K562 (cell line): Measurements from ENCODE around the gene GCHFR. TPM values are rescaled to one million over a fixed set of nuclear protein-coding genes. Genes with fewer than 3 reads are reported as not detected.

Experiments
- CBX1 ChIP-seq: sonication (generic); IDR thresholded peaks from 2 replicates; pipeline ENCODE4 v1.6.1; 2016; ENCODE audit warnings: antibody characterized with exemption, low read depth, mild to moderate bottlenecking
- CBX3 ChIP-seq, 2 experiments: IDR thresholded peaks; 1 replicate in 1 of 2; 2 replicates in 1 of 2; pipeline ENCODE4 v1.6.1; 2012; ENCODE audit warnings: inconsistent platforms in 2 of 2, low read length in 2 of 2, borderline replicate concordance in 1 of 2, control low read depth in 1 of 2
- FOXK1 ChIP-seq: sonication (generic); formaldehyde crosslinking; IDR thresholded peaks from 2 replicates; pipeline ENCODE4 v1.8.0; 2022; ENCODE audit warnings: missing genetic modification reagents, mild to moderate bottlenecking, borderline replicate concordance
- GABPA ChIP-seq: fragments of 200-800 bp; sonication (Bioruptor generic); conservative IDR thresholded peaks from 2 replicates; pipeline ENCODE4 v1.6.1; 2016; ENCODE audit warnings: low read depth, missing genetic modification characterization, missing compliant biosample characterization
- HCFC1 ChIP-seq: IDR thresholded peaks from 2 replicates; pipeline ENCODE4 v1.6.1; 2012; ENCODE audit warnings: low read depth, low read length, improper control_type of control experiment
- LARP7 ChIP-seq: fragments of 450-650 bp; IDR thresholded peaks from 2 replicates; pipeline ENCODE4 v1.6.1; 2016
- NFIX ChIP-seq: fragments of 250-450 bp; sonication (Bioruptor Pico); IDR thresholded peaks from 2 replicates; pipeline ENCODE4 v1.4.0; 2020; ENCODE audit warnings: low read depth, mild to moderate bottlenecking, moderate library complexity
- NFRKB ChIP-seq: fragments of 450-650 bp; IDR thresholded peaks from 2 replicates; pipeline ENCODE4 v1.6.1; 2016; ENCODE audit warnings: low read depth
- NFXL1 ChIP-seq: fragments of 450-650 bp; formaldehyde crosslinking; IDR thresholded peaks from 2 replicates; pipeline ENCODE4 v1.4.0; 2021; ENCODE audit warnings: mild to moderate bottlenecking
- RBM22 ChIP-seq: fragments of 200-400 bp; formaldehyde crosslinking; IDR thresholded peaks from 2 replicates; pipeline ENCODE4 v1.6.1; 2018; ENCODE audit warnings: low read length, low read depth; ENCODE audit not compliant: poor library complexity, severe bottlenecking
- RBM34 ChIP-seq: fragments of 200-400 bp; formaldehyde crosslinking; IDR thresholded peaks from 2 replicates; pipeline ENCODE4 v1.6.1; 2018; ENCODE audit warnings: low read length, borderline replicate concordance; ENCODE audit not compliant: insufficient read depth
- SREBF1 ChIP-seq: fragments of 150-350 bp; IDR thresholded peaks from 2 replicates; pipeline ENCODE4 v1.6.1; 2014; ENCODE audit warnings: antibody characterized with exemption, low read depth, low read length, borderline replicate concordance
- ZC3H8 ChIP-seq: fragments of 450-650 bp; IDR thresholded peaks from 2 replicates; pipeline ENCODE4 v1.6.1; 2017
- ZKSCAN8 ChIP-seq: fragments of 200-800 bp; sonication (Bioruptor generic); IDR thresholded peaks from 2 replicates; pipeline ENCODE4 v1.6.1; 2016; ENCODE audit warnings: missing genetic modification characterization, missing compliant biosample characterization
- ZNF121 ChIP-seq: sonication (generic); formaldehyde crosslinking; conservative IDR thresholded peaks from 2 replicates; pipeline ENCODE4 v1.8.0; 2022; ENCODE audit warnings: missing genetic modification reagents
- ZNF511 ChIP-seq: sonication (generic); formaldehyde crosslinking; IDR thresholded peaks from 2 replicates; pipeline ENCODE4 v1.8.0; 2022; ENCODE audit warnings: mild to moderate bottlenecking, missing genetic modification reagents
- ZNF57 ChIP-seq: fragments of 450-650 bp; formaldehyde crosslinking; IDR thresholded peaks from 2 replicates; pipeline ENCODE4 v1.4.0; 2020; ENCODE audit warnings: mild to moderate bottlenecking, moderate library complexity
- ZNF717 ChIP-seq: fragments of 250-450 bp; sonication (Bioruptor Pico); IDR thresholded peaks from 2 replicates; pipeline ENCODE4 v1.5.0; 2021
- polyA plus RNA-seq, 8 experiments: library from polyadenylated mRNA; depleted of rRNA in 4 of 8; stranded (reverse) in 5 of 8; unstranded in 3 of 8; fragments of >200 nt; fragmentation: Nextera tagmentation in 2 of 8; fragmentation: Illumina TruSeq in 1 of 8; extraction: Ambion mirVana in 2 of 8; extraction: Trizol in 1 of 8; gene quantifications; 2 replicates each; pipeline versions ENCODE4 v1.2.1 to v1.2.3, GENCODE V29; 2011 to 2014; ENCODE audit warnings: inconsistent platforms in 1 of 8, missing spikeins in 1 of 8
- total RNA-seq, 7 experiments: library from RNA; depleted of rRNA in 6 of 7; stranded (reverse); fragments of >200 nt in 6 of 7; fragmentation: Illumina TruSeq in 2 of 7; extraction: Trizol in 2 of 7; gene quantifications; 2 replicates each; pipeline versions ENCODE4 v1.2.1 to v1.2.3, GENCODE V29; 2011 to 2021; ENCODE audit warnings: low replicate concordance in 1 of 7
- TF ChIP-seq, protein P1 (sequence below): fragments of 450-650 bp; IDR thresholded peaks from 2 replicates; pipeline ENCODE4 v1.6.1; 2017; ENCODE audit warnings: mild to moderate bottlenecking, moderate library complexity
- TF ChIP-seq, protein P2 (sequence below): fragments of 150-350 bp; IDR thresholded peaks from 2 replicates; pipeline ENCODE4 v1.6.1; 2014; ENCODE audit warnings: low read depth, mild to moderate bottlenecking, low read length, borderline replicate concordance
- TF ChIP-seq, protein P3 (sequence below): fragments of 450-650 bp; IDR thresholded peaks from one replicate; pipeline ENCODE4 v1.6.1; 2018; ENCODE audit warnings: mild to moderate bottlenecking, moderate library complexity; ENCODE audit not compliant: partially characterized antibody

Gene GCHFR
- total and polyA plus RNA-seq, 9 of the 15 experiments (the other 6 are each of a cell fraction or from before 2014, with no cell fraction given), result 8.7 to 83.5 (median 20.8) TPM

GRCh38 chr15:40763801-40764628 is at the start of gene GCHFR (continued):
- TF ChIP-seq ZNF57, result no peak
- peak; percentile 40 for TF ChIP-seq GABPA (tag)
- TF ChIP-seq HCFC1, result no peak; the same call in none of the 2 replicates
- no peak for TF ChIP-seq CBX1
- no peak for TF ChIP-seq ZNF121 (CRISPR knock-in tag)
- no peak for TF ChIP-seq LARP7
- no peak for TF ChIP-seq ZC3H8
- TF ChIP-seq FOXK1, result no peak
- TF ChIP-seq, protein P1, sequence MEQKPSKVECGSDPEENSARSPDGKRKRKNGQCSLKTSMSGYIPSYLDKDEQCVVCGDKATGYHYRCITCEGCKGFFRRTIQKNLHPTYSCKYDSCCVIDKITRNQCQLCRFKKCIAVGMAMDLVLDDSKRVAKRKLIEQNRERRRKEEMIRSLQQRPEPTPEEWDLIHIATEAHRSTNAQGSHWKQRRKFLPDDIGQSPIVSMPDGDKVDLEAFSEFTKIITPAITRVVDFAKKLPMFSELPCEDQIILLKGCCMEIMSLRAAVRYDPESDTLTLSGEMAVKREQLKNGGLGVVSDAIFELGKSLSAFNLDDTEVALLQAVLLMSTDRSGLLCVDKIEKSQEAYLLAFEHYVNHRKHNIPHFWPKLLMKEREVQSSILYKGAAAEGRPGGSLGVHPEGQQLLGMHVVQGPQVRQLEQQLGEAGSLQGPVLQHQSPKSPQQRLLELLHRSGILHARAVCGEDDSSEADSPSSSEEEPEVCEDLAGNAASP, result no peak
- no peak for TF ChIP-seq NFRKB
- TF ChIP-seq ZNF717, result no peak
- TF ChIP-seq, protein P2, sequence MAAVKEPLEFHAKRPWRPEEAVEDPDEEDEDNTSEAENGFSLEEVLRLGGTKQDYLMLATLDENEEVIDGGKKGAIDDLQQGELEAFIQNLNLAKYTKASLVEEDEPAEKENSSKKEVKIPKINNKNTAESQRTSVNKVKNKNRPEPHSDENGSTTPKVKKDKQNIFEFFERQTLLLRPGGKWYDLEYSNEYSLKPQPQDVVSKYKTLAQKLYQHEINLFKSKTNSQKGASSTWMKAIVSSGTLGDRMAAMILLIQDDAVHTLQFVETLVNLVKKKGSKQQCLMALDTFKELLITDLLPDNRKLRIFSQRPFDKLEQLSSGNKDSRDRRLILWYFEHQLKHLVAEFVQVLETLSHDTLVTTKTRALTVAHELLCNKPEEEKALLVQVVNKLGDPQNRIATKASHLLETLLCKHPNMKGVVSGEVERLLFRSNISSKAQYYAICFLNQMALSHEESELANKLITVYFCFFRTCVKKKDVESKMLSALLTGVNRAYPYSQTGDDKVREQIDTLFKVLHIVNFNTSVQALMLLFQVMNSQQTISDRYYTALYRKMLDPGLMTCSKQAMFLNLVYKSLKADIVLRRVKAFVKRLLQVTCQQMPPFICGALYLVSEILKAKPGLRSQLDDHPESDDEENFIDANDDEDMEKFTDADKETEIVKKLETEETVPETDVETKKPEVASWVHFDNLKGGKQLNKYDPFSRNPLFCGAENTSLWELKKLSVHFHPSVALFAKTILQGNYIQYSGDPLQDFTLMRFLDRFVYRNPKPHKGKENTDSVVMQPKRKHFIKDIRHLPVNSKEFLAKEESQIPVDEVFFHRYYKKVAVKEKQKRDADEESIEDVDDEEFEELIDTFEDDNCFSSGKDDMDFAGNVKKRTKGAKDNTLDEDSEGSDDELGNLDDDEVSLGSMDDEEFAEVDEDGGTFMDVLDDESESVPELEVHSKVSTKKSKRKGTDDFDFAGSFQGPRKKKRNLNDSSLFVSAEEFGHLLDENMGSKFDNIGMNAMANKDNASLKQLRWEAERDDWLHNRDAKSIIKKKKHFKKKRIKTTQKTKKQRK, result no peak
- no peak for TF ChIP-seq NFXL1 (CRISPR knock-in tag)
- TF ChIP-seq NFIX (CRISPR knock-in tag), result no peak
- TF ChIP-seq ZNF511, result no peak
- 0 out of 2 replicates have a peak, but pooled peaks have one; percentile 68 for TF ChIP-seq RBM34
- TF ChIP-seq ZKSCAN8 (CRISPR knock-in tag), result no peak
- TF ChIP-seq, protein P3, sequence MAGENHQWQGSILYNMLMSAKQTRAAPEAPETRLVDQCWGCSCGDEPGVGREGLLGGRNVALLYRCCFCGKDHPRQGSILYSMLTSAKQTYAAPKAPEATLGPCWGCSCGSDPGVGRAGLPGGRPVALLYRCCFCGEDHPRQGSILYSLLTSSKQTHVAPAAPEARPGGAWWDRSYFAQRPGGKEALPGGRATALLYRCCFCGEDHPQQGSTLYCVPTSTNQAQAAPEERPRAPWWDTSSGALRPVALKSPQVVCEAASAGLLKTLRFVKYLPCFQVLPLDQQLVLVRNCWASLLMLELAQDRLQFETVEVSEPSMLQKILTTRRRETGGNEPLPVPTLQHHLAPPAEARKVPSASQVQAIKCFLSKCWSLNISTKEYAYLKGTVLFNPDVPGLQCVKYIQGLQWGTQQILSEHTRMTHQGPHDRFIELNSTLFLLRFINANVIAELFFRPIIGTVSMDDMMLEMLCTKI, result no peak
- peak; percentile 11 for TF ChIP-seq RBM22
- peak in 1 of 2 experiments; percentile 58; a peak in 1 of 3 replicates for TF ChIP-seq CBX3 (IDR thresholded peaks at IDR 0.05; ENCODE audit: borderline replicate concordance in 1 of 2, low read length in 2 of 2)
- no peak for TF ChIP-seq SREBF1
